Nephron progenitor cell (in vitro differentiated cells): Measurements from ENCODE around the gene SCN1B.

Experiments used
- DNase-seq: peaks from one replicate; pipeline ENCODE4 v3.0.0; 2021
- H3K27ac Mint-ChIP-seq: 2 replicates; pipeline ENCODE4 v1.8.0; 2021; ENCODE audit warnings: mild to moderate bottlenecking, moderate library complexity, mixed read lengths
- H3K27me3 Mint-ChIP-seq: 2 replicates; pipeline ENCODE4 v1.8.0; 2021; ENCODE audit warnings: mild to moderate bottlenecking, low read depth, mixed read lengths; ENCODE audit not compliant: poor library complexity
- H3K36me3 Mint-ChIP-seq: 2 replicates; pipeline ENCODE4 v1.8.0; 2021; ENCODE audit warnings: low read depth, mixed read lengths
- H3K4me1 Mint-ChIP-seq: 2 replicates; pipeline ENCODE4 v1.8.0; 2021; ENCODE audit warnings: mixed read lengths
- H3K4me3 Mint-ChIP-seq: 2 replicates; pipeline ENCODE4 v1.8.0; 2021; ENCODE audit warnings: mild to moderate bottlenecking, moderate library complexity, mixed read lengths
- H3K9me3 Mint-ChIP-seq: 2 replicates; pipeline ENCODE4 v1.8.0; 2021; ENCODE audit warnings: mild to moderate bottlenecking, moderate library complexity, mixed read lengths
- TF ChIP-seq, protein P1 (sequence below): fragments of 200-600 bp; sonication (generic); IDR thresholded peaks from 2 replicates; pipeline ENCODE4 v1.5.0; 2021; ENCODE audit warnings: antibody characterized with exemption

SCN1B gene

DNA sequence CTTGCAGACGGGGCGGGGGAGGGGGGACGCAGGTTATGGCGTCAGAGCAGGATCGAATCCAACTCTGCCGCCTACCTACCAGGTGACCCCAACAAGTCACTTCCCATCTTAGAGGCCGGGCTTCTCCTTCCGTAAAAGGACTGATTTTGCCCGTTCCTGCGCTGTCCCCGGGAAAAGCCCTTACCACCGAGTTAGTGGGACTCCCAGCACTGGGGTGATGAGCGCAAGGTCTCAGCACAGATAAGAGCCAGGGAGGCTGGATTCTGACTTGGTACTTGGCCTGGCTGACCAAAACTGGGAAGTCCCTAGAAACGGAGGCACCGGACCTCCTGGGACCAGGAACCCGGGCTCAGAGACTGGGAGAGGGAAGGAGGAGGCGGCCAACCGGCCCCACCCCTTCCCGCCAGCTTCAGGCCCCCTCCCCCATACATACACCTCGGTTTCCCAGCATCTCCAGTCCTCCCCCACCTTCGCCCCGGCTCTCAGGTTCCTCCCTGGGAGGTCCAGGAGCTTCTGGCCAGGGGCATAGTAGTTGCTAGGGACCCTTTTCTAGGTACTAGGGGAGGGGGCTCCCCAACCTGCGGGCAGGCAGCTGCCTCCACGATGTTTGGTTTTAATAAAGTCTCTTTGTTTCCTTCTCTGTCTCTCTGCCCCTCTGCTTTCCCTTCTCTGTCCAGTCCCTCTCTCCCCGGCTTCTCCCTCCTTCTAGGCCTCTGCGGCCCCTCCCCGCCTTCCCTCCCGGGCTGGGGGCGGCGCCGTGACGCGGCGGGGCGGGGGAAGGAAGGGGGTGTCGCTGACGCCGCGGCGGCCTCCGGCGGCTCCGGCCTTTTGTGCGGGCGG is 30.6 kb upstream of the SCN1B start, which contains the start of gene GRAMD1A:
Gene GRAMD1A, plus strand, starts transcription at position 826 of the 840 bp plus-strand sequence. CDS start 156 bp downstream, outside the sequence.
- H3K36me3 Mint-ChIP-seq, result no peaks in the 10 kb centered on the region
- peak within 1 kb of the TSS; percentile 98 for H3K4me3 Mint-ChIP-seq
- peak within 1 kb of the TSS; percentile 98 for H3K27ac Mint-ChIP-seq
- DNase-seq, result peak; percentile 86
- TF ChIP-seq, protein P1, sequence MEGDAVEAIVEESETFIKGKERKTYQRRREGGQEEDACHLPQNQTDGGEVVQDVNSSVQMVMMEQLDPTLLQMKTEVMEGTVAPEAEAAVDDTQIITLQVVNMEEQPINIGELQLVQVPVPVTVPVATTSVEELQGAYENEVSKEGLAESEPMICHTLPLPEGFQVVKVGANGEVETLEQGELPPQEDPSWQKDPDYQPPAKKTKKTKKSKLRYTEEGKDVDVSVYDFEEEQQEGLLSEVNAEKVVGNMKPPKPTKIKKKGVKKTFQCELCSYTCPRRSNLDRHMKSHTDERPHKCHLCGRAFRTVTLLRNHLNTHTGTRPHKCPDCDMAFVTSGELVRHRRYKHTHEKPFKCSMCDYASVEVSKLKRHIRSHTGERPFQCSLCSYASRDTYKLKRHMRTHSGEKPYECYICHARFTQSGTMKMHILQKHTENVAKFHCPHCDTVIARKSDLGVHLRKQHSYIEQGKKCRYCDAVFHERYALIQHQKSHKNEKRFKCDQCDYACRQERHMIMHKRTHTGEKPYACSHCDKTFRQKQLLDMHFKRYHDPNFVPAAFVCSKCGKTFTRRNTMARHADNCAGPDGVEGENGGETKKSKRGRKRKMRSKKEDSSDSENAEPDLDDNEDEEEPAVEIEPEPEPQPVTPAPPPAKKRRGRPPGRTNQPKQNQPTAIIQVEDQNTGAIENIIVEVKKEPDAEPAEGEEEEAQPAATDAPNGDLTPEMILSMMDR, result no peak
- H3K4me1 Mint-ChIP-seq, result peaks cover 61% of the 10 kb centered on the region
- peaks cover 6% of the 10 kb centered on the region for H3K9me3 Mint-ChIP-seq
- no peaks in the 10 kb centered on the region for H3K27me3 Mint-ChIP-seq

DNA sequence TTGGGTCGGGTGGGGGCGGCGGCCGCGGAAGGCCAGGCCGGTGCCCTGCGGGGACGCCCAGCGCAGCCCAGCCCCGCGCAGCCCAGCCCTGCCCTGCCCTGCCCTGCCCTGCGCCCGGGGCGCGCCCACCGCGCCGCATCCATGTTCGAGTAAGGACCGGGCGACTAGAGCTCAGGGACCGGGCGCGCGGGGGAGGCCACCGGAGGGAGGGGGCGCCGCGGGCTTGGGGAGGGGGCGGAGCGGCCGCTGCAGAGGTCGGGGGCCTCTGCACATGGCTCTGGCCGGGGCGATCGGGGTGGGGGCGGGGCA is 30.0 kb upstream of the SCN1B start:
- Mint-ChIP-seq H3K4me1 (peaks cover 61% of the 10 kb centered on the region), H3K4me3 (no peak overlapping the region), H3K9me3 (peaks cover 6% of the 10 kb centered on the region), H3K27me3 (no peaks in the 10 kb centered on the region), H3K27ac (no peak overlapping the region), H3K36me3 (peaks cover 2% of the 10 kb centered on the region)
- no peak for DNase-seq
- TF ChIP-seq, protein P1, result no peak

DNA sequence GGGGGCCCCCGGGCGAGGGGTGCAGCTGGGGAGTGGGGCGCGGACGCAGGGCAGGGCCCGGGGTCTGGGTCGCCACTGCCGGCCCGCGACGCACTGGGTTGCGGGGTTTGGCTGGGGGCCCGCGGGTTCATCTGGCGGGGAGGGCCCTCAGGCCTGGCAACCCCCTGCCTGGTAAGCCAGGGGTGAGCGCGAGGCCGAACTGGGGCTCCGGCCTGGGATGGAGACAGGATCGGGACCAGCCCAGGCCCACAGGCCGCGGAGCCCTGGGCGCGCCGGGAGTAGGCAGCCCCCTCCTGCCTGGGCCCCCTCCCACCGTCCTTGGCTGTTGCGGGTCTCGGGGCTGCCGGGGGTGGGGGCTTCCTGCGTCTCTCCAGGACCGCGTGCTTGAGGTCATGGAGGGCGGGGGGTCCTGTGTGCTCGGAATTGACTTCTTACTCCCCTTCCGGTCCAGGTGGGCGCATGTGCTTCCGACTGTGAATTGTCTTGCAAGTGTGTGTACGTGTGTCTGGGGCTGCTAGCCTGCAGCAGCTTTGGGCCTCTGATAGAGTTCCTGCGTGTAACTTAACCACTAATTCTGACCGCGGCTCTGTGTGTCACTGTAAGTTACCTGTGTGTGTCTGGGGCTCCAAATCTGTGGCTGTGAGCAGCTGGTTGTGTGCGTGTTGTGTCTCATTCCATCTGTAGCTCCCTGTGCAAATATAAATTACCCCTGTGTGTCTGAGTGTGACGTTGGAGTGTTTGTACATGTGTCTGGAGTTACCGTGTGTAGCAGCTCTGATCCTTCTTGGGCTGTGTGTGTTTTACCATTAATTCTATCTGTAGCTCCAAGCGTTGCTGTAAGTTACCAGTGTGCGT is 29.4 kb upstream of the SCN1B start:
- Mint-ChIP-seq H3K27me3 (no peaks in the 10 kb centered on the region), H3K36me3 (peaks cover 7% of the 10 kb centered on the region), H3K27ac (peak overlapping the region; percentile 98), H3K4me1 (peaks cover 61% of the 10 kb centered on the region), H3K4me3 (peak overlapping the region; percentile 98), H3K9me3 (peaks cover 2% of the 10 kb centered on the region)
- peak; percentile 38 for DNase-seq
- TF ChIP-seq, protein P1, result no peak

DNA sequence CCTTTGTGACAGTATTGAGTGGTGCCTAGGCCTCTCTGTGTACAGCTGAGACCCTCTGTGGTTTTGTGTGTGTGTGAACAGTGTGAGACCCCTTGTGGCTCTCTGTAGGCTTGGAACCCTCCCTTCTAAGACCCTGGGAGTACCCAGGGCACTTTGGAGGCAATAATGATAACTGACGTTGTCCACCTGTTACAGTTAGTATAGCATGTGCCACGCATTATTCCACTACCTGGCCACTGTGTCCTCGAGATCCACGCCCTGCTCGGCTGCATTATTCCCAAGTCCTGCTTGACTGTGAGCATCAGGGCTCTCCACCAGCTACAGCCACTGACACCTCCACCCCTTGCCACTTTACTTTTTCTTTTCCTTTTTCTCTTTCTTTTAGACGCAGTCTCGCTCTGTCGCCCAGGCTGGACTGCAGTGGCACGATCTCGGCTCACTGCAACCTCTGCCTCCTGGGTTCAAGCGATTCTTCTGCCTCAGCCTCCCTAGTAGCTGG is 28.2 kb upstream of the SCN1B start:
- TF ChIP-seq, protein P1, result no peak
- Mint-ChIP-seq H3K9me3 (no peaks in the 10 kb centered on the region), H3K27me3 (no peaks in the 10 kb centered on the region), H3K4me3 (peak overlapping the region; percentile 98), H3K27ac (peak overlapping the region; percentile 73), H3K36me3 (peaks cover 16% of the 10 kb centered on the region), H3K4me1 (peaks cover 58% of the 10 kb centered on the region)
- no peak for DNase-seq

DNA sequence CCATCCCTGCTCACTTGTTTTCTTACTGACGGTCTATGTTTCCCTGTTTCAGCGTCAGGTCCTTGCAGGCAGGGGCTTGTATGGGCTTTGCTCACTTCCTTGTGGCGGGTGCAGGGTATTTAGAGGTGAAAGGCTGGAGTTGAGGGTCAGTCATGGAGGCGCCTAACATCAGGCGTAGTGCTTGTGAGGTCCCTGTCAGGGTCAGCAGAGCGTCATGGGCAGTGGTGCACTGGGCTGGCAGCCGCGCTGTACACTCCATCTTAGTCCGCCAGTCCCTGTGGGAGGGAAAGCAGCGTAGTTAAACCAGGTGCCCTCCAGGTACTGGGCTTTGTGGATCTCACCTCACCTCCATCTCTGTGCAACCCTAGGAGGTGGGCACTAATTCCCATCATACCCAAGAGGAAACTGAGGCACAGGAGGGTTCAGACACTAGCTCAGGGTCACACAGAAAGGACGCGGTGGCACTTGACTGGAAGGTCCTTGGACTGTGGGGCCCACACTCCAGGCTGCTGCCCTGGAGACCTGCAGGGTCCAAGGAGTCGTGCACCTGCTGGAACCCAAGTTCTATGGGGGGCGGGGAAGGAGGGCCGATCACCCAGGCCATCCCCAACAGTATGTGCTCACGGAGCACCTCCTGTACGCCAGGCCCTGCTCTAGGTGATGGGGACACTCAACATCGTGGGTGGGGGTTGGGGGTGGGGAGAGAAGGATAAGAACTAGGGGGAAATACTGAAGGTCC is 25.6 kb upstream of the SCN1B start:
- Mint-ChIP-seq H3K4me1 (peaks cover 38% of the 10 kb centered on the region), H3K4me3 (no peak overlapping the region), H3K9me3 (no peaks in the 10 kb centered on the region), H3K27me3 (no peaks in the 10 kb centered on the region), H3K27ac (peak overlapping the region; percentile 85), H3K36me3 (peaks cover 21% of the 10 kb centered on the region)
- TF ChIP-seq, protein P1, result no peak
- DNase-seq, result no peak
